Smooth muscle cell (in vitro differentiated cells): Measurements from ENCODE around the gene PPTC7. TPM values are rescaled to one million over a fixed set of nuclear protein-coding genes. Genes with fewer than 3 reads are reported as not detected.

Experiments used
- DNase-seq: peaks from one replicate; lab custom pipeline; 2025; ENCODE audit not compliant: unreplicated experiment; lab: John Stamatoyannopoulos, UW
- H2AFZ ChIP-seq: fragments of 200-600 bp; sonication (generic); 2 replicates; pipeline ENCODE4 v1.6.0; 2016; ENCODE audit warnings: antibody characterized with exemption, low read depth, mild to moderate bottlenecking
- H3F3A ChIP-seq: fragments of 200-600 bp; sonication (generic); 2 replicates; pipeline ENCODE4 v1.6.0; 2017; ENCODE audit warnings: antibody characterized with exemption, low read depth
- H3K27ac ChIP-seq: fragments of 200-600 bp; sonication (generic); 2 replicates; pipeline ENCODE4 v1.5.1; 2016; ENCODE audit warnings: low read depth, mild to moderate bottlenecking
- H3K27me3 ChIP-seq: fragments of 200-600 bp; sonication (generic); 2 replicates; pipeline ENCODE4 v1.6.1; 2016; ENCODE audit warnings: low read depth, mild to moderate bottlenecking
- H3K36me3 ChIP-seq: fragments of 200-600 bp; sonication (generic); 2 replicates; pipeline ENCODE4 v1.5.1; 2016; ENCODE audit warnings: low read depth
- H3K4me1 ChIP-seq: fragments of 200-600 bp; sonication (generic); 2 replicates; pipeline ENCODE4 v1.5.1; 2016; ENCODE audit warnings: low read depth
- H3K4me2 ChIP-seq: fragments of 200-600 bp; sonication (generic); 2 replicates; pipeline ENCODE4 v1.6.0; 2016; ENCODE audit warnings: mild to moderate bottlenecking
- H3K4me3 ChIP-seq: fragments of 200-600 bp; sonication (generic); 2 replicates; pipeline ENCODE4 v1.5.1; 2016; ENCODE audit warnings: mild to moderate bottlenecking
- H3K79me2 ChIP-seq: fragments of 200-600 bp; sonication (generic); 2 replicates; pipeline ENCODE4 v1.6.0; 2016; ENCODE audit warnings: low read depth, mild to moderate bottlenecking
- H3K9ac ChIP-seq: fragments of 200-600 bp; sonication (generic); 2 replicates; pipeline ENCODE4 v1.6.0; 2016; ENCODE audit warnings: low read depth
- H3K9me3 ChIP-seq: fragments of 200-600 bp; sonication (generic); replicated peaks from 2 replicates; pipeline ENCODE4 v1.5.1; 2016; ENCODE audit warnings: low read depth
- H4K20me1 ChIP-seq: fragments of 200-600 bp; sonication (generic); 2 replicates; pipeline ENCODE4 v1.6.0; 2016; ENCODE audit warnings: low read depth
- WGBS: methylation state at CpG from one replicate; pipeline ENCODE4 v1.1.7; 2016; ENCODE audit warnings: low lambda C conversion rate; 5-methylcytosine and 5-hydroxymethylcytosine counted together
- polyA plus RNA-seq: library from polyadenylated mRNA; unstranded; fragments of >200 nt; fragmentation: Nextera tagmentation; extraction: Ambion mirVana; gene quantifications from 2 replicates; pipeline ENCODE4 v1.2.1, GENCODE V29; 2016
- total RNA-seq: library from RNA; depleted of rRNA; stranded (reverse); fragments of >200 nt; gene quantifications from 2 replicates; pipeline ENCODE4 v1.2.3, GENCODE V29; 2014
- TF ChIP-seq, protein P1 (sequence below): fragments of 200-600 bp; sonication (generic); IDR thresholded peaks from 2 replicates; pipeline ENCODE4 v1.5.1; 2017; ENCODE audit warnings: borderline replicate concordance, mild to moderate bottlenecking, antibody characterized with exemption; ENCODE audit not compliant: insufficient read depth, poor library complexity, severe bottlenecking

PPTC7 gene
- total and polyA plus RNA-seq, 2 experiments from 2014 or later, result 3.6 to 8.9 TPM

DNA sequence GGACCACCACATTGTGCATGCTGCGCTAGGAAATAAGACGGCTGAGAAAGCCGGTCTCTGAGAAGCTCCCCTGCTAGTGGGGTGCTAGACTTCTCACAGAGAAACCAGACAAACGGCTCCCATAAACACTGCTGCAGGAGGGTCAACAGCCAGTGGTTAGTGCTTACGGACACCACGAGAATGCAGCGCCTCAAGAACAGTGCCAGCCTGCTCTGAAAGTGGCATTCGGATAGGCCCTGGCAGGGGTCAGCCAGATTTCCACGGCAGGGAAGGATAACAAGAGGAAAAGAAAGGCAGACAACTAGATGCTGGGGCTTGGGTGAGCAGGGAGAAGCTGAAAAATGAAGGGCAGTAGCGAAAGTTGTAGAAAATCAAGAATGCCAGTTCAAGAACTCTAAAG is 26.4 kb downstream of the PPTC7 start:
- Histone ChIP-seq H3K9me3 (no peaks in the 10 kb centered on the region), H3K4me2 (no peak overlapping the region), H3K36me3 (no peaks in the 10 kb centered on the region), H3K9ac (no peak overlapping the region), H3K27ac (no peak overlapping the region), H3K79me2 (peaks cover 72% of the 10 kb centered on the region), H4K20me1 (peaks cover 94% of the 10 kb centered on the region), H3K27me3 (no peaks in the 10 kb centered on the region), H3K4me1 (peaks cover 3% of the 10 kb centered on the region), H3F3A (peaks cover 4% of the 10 kb centered on the region), H2AFZ (no peak overlapping the region), H3K4me3 (no peak overlapping the region)
- TF ChIP-seq, protein P1, sequence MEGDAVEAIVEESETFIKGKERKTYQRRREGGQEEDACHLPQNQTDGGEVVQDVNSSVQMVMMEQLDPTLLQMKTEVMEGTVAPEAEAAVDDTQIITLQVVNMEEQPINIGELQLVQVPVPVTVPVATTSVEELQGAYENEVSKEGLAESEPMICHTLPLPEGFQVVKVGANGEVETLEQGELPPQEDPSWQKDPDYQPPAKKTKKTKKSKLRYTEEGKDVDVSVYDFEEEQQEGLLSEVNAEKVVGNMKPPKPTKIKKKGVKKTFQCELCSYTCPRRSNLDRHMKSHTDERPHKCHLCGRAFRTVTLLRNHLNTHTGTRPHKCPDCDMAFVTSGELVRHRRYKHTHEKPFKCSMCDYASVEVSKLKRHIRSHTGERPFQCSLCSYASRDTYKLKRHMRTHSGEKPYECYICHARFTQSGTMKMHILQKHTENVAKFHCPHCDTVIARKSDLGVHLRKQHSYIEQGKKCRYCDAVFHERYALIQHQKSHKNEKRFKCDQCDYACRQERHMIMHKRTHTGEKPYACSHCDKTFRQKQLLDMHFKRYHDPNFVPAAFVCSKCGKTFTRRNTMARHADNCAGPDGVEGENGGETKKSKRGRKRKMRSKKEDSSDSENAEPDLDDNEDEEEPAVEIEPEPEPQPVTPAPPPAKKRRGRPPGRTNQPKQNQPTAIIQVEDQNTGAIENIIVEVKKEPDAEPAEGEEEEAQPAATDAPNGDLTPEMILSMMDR, result no peak
- no peak for DNase-seq
- 93% methylated on average over 10 of the region's 10 CpGs for WGBS

DNA sequence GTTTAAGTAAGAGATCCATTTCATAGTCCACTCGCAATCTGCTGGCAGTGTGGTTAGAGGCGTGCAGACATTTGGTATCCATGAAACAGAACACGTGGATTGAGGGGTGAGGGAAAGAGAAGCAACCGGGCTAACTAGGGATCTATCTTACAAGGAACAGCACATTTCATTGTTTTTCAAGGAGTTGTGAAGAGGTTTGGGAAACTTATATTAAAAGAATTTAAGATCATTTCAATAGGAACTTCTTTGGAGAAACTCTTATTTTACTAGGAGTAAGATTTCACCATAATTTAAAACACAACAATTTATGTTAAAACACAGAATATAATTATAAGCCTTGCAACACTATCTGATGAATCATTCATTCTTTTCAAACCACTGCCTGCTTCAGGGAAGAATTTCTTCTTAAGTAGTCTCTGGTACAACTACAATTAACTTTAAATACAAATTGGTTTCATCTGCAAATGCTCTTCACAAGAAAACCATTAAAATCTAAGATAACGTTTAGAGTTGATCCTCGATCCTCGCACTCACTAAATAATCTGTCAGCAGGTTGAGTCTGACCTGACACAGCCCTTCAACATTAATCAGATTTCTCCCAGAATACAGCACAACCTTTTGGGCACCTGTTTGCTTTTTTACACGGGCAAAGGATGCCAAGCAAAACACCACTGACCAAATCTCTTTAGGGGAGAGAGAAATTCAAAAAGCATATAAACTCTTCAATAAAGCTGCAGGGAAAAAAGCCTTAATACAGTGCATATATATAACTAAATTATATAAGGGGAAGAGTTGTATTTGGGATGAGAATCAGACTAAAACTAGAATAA is 27.3 kb downstream of the PPTC7 start:
- Histone ChIP-seq H3K27me3 (no peaks in the 10 kb centered on the region), H3K36me3 (no peaks in the 10 kb centered on the region), H3K4me3 (peak overlapping the region; percentile 14), H3K9me3 (no peaks in the 10 kb centered on the region), H4K20me1 (peaks cover 94% of the 10 kb centered on the region), H2AFZ (no peak overlapping the region), H3K9ac (no peak overlapping the region), H3K27ac (peak overlapping the region; percentile 72), H3K4me1 (peaks cover 3% of the 10 kb centered on the region), H3K4me2 (peak overlapping the region; percentile 74), H3F3A (peaks cover 4% of the 10 kb centered on the region), H3K79me2 (peaks cover 62% of the 10 kb centered on the region)
- TF ChIP-seq, protein P1, result no peak
- WGBS, result 21% methylated on average over 8 of the region's 8 CpGs
- DNase-seq, result no peak

DNA sequence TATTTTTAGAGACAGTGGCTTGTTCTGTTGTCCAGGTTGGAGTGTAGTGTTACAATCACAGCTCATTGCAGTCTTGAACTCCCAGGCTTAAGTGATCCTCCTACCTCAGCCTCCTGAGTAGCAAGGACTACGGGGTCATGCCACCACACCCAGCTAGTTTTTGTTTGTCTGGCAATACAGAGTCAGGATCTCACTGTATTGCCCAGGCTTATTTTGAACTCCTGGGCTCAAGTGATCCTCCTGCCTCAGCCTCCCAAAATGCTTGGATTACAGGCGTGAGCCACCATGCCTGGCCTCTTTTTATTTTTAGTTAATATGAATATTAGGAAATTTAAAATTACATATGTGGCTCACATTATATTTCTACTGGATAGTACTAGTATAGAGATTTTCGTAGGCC is 28.9 kb downstream of the PPTC7 start:
- Histone ChIP-seq H3K4me2 (no peak overlapping the region), H3K27ac (no peak overlapping the region), H3F3A (peaks cover 4% of the 10 kb centered on the region), H3K4me3 (no peak overlapping the region), H3K27me3 (no peaks in the 10 kb centered on the region), H3K36me3 (no peaks in the 10 kb centered on the region), H4K20me1 (peaks cover 80% of the 10 kb centered on the region), H3K9me3 (no peaks in the 10 kb centered on the region), H3K9ac (no peak overlapping the region), H2AFZ (no peak overlapping the region), H3K79me2 (peaks cover 46% of the 10 kb centered on the region), H3K4me1 (peaks cover 3% of the 10 kb centered on the region)
- TF ChIP-seq, protein P1, result no peak
- no peak for DNase-seq
- WGBS, result 96% methylated on average over 3 of the region's 3 CpGs

DNA sequence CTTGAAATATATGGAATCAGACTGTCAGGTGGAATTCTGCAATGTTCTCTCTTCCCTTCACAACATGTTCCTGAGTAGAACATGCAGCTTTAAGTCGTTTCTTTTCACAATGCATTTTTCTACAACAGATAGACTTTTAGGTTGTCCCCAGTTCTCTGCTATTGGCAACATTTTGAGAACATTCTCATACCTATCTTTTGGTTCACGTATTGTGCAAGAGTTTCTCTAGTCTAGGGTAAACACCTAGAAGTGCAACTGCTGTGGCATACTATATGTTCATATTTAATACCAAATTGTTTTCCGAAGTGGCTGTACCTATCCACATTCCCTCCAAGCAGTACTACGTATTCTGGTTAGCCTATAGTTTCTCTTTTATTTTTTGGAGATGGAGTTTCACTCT is 32.1 kb downstream of the PPTC7 start:
- Histone ChIP-seq H3K4me3 (no peak overlapping the region), H3F3A (peaks cover 9% of the 10 kb centered on the region), H3K27ac (no peak overlapping the region), H3K36me3 (no peaks in the 10 kb centered on the region), H3K27me3 (no peaks in the 10 kb centered on the region), H3K4me2 (no peak overlapping the region), H3K79me2 (peaks cover 16% of the 10 kb centered on the region), H2AFZ (no peak overlapping the region), H3K9ac (no peak overlapping the region), H3K9me3 (no peaks in the 10 kb centered on the region), H3K4me1 (peaks cover 3% of the 10 kb centered on the region), H4K20me1 (peaks cover 67% of the 10 kb centered on the region)
- TF ChIP-seq, protein P1, result no peak
- WGBS, result 96% methylated on average over 4 of the region's 4 CpGs
- no peak for DNase-seq
